ENCODE data around the gene ATP4B. TPM values are rescaled to one million over a fixed set of nuclear protein-coding genes. Genes with fewer than 3 reads are reported as not detected.

The ATP4B gene
- total RNA-seq, 1 experiment from 2014 or later: not detected

DNA sequence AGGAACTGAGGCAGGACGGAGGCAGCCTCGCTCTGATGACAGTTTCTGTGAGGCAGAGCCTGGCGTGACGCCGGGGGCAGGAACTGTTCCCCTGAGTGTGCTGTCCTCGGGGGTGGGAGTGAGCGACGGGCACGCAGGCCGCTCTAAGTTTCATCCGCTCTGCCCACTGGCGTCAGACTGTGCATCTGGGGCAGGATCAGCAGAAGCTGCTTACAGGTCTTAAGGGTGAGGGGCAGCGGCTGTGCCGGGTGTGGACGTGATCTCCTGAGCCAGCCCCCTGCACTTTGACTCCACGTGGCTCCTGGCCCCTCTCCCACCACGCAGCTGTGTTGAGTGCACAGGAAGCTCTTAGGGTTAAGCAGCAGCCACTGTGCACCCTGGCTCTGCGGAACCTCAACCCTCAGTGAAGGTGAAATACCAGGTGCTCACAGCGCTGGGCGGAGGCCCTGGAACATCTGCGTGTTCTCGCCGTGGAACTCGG, 10.5 kb upstream of the ATP4B start:
- Histone ChIP-seq H3K79me2 (ENCODE audit: insufficient read depth, low read length) (no peaks in the 10 kb centered on the region), H3K4me3 (replicated peaks in 1 of 2; ENCODE audit: low read depth in 1 of 2, low read length in 2 of 2) (no peak overlapping the region), H2AFZ (ENCODE audit: low read depth, low read length, poor library complexity, severe bottlenecking) (no peak overlapping the region), H3K4me2 (ENCODE audit: low read length) (no peak overlapping the region), H4K20me1 (ENCODE audit: insufficient read depth) (no peaks in the 10 kb centered on the region), H3K4me1 (ENCODE audit: control insufficient read depth in 1 of 2, insufficient read depth in 2 of 2, low read length in 2 of 2) (no peaks in the 10 kb centered on the region), H3K9ac (ENCODE audit: low read length) (no peak overlapping the region), H3K36me3 (ENCODE audit: control insufficient read depth in 1 of 2, insufficient read depth in 2 of 2, low read length in 2 of 2) (no peaks in the 10 kb centered on the region), H3K9me2 (ENCODE audit: insufficient read depth) (no peaks in the 10 kb centered on the region), H3K27ac (ENCODE audit: low read depth, low read length) (no peak overlapping the region), H3K9me3 (ENCODE audit: control insufficient read depth in 1 of 2, insufficient read depth in 1 of 2, low read depth in 1 of 2, low read length in 2 of 2) (no peaks in the 10 kb centered on the region; a peak in 1 of 4 replicates), H3K27me3 (ENCODE audit: insufficient read depth, low read length) (no peaks in the 10 kb centered on the region)
- BruUV-seq (replicated peaks): no TSS peak
- intact Hi-C loops (cut with micrococcal nuclease): no loop called here
- ATAC-seq: no peak
- TF ChIP-seq SIN3A (IDR thresholded peaks at IDR 0.05; ENCODE audit: low read depth): no peak
- TF ChIP-seq, protein P1, sequence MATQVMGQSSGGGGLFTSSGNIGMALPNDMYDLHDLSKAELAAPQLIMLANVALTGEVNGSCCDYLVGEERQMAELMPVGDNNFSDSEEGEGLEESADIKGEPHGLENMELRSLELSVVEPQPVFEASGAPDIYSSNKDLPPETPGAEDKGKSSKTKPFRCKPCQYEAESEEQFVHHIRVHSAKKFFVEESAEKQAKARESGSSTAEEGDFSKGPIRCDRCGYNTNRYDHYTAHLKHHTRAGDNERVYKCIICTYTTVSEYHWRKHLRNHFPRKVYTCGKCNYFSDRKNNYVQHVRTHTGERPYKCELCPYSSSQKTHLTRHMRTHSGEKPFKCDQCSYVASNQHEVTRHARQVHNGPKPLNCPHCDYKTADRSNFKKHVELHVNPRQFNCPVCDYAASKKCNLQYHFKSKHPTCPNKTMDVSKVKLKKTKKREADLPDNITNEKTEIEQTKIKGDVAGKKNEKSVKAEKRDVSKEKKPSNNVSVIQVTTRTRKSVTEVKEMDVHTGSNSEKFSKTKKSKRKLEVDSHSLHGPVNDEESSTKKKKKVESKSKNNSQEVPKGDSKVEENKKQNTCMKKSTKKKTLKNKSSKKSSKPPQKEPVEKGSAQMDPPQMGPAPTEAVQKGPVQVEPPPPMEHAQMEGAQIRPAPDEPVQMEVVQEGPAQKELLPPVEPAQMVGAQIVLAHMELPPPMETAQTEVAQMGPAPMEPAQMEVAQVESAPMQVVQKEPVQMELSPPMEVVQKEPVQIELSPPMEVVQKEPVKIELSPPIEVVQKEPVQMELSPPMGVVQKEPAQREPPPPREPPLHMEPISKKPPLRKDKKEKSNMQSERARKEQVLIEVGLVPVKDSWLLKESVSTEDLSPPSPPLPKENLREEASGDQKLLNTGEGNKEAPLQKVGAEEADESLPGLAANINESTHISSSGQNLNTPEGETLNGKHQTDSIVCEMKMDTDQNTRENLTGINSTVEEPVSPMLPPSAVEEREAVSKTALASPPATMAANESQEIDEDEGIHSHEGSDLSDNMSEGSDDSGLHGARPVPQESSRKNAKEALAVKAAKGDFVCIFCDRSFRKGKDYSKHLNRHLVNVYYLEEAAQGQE (IDR thresholded peaks at IDR 0.05; ENCODE audit: low read depth): no peak
- TF ChIP-seq, protein P2, sequence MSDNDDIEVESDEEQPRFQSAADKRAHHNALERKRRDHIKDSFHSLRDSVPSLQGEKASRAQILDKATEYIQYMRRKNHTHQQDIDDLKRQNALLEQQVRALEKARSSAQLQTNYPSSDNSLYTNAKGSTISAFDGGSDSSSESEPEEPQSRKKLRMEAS (IDR thresholded peaks at IDR 0.05): no peak
- TF ChIP-seq RAD21 (IDR thresholded peaks at IDR 0.05; ENCODE audit: low read depth): no peak
- TF ChIP-seq, protein P3, sequence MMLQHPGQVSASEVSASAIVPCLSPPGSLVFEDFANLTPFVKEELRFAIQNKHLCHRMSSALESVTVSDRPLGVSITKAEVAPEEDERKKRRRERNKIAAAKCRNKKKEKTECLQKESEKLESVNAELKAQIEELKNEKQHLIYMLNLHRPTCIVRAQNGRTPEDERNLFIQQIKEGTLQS (IDR thresholded peaks at IDR 0.05): no peak
- no peak for TF ChIP-seq CBX3 (IDR thresholded peaks at IDR 0.05; ENCODE audit: low read depth)
- no peak for TF ChIP-seq POLR2A (IDR thresholded peaks at IDR 0.05; ENCODE audit: borderline replicate concordance, extremely low read depth, insufficient read depth, insufficient read length)
- TF ChIP-seq, protein P4, sequence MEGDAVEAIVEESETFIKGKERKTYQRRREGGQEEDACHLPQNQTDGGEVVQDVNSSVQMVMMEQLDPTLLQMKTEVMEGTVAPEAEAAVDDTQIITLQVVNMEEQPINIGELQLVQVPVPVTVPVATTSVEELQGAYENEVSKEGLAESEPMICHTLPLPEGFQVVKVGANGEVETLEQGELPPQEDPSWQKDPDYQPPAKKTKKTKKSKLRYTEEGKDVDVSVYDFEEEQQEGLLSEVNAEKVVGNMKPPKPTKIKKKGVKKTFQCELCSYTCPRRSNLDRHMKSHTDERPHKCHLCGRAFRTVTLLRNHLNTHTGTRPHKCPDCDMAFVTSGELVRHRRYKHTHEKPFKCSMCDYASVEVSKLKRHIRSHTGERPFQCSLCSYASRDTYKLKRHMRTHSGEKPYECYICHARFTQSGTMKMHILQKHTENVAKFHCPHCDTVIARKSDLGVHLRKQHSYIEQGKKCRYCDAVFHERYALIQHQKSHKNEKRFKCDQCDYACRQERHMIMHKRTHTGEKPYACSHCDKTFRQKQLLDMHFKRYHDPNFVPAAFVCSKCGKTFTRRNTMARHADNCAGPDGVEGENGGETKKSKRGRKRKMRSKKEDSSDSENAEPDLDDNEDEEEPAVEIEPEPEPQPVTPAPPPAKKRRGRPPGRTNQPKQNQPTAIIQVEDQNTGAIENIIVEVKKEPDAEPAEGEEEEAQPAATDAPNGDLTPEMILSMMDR (IDR thresholded peaks at IDR 0.05 in 2 of 3, conservative IDR thresholded peaks at IDR 0.05 in 1 of 3; ENCODE audit: borderline replicate concordance in 1 of 3, insufficient read depth in 1 of 3, low read depth in 2 of 3, low read length in 2 of 3): no peak
- no peak for TF ChIP-seq ZFX (IDR thresholded peaks at IDR 0.05)
- TF ChIP-seq JUND (IDR thresholded peaks at IDR 0.05): no peak
- no peak for TF ChIP-seq EZH2phosphoT487 (IDR thresholded peaks at IDR 0.05; ENCODE audit: borderline replicate concordance)
- no peak for TF ChIP-seq SRF (IDR thresholded peaks at IDR 0.05; ENCODE audit: low read depth)
- TF ChIP-seq ELF1 (IDR thresholded peaks at IDR 0.05; ENCODE audit: borderline replicate concordance, low read depth): no peak
- TF ChIP-seq TCF7L2 (IDR thresholded peaks at IDR 0.05; ENCODE audit: borderline replicate concordance, extremely low read depth, insufficient read depth, insufficient read length): no peak
- TF ChIP-seq FOSL1 (IDR thresholded peaks at IDR 0.05; ENCODE audit: low read depth): no peak
- no peak for TF ChIP-seq ZNF274 (IDR thresholded peaks at IDR 0.05; ENCODE audit: low read depth, low read length)
- no peak for TF ChIP-seq SP1 (IDR thresholded peaks at IDR 0.05; ENCODE audit: low read depth)
- TF ChIP-seq EZH2 (IDR thresholded peaks at IDR 0.05): no peak
- ChIA-PET CTCF (no interaction called here), RAD21 (ENCODE audit: low non-redundant PET in 1 of 2, low total read pairs in 2 of 2, uncharacterized antibody in 2 of 2, unreplicated experiment in 2 of 2) (no interaction called here), POLR2A (no interaction called here)
- no peak for DNase-seq (ENCODE audit: low read depth, low spot score)
